Memory B cell (primary cell): ENCODE results near the gene SERHL2.
"Not testable (repeated sequence)": the region's sequence is repeated elsewhere in the genome, so short reads cannot be mapped to it uniquely, and the experiment has no call there.

ENCODE experiments used
- ATAC-seq: fragments of 150-1000 bp; cut with Tn5 transposase; 2 replicates; pipeline ENCODE4 v1.10.0; 2021; ENCODE audit warnings: low read depth, mild to moderate bottlenecking, moderate library complexity
- DNase-seq, 2 donors: peaks; one replicate each; pipeline ENCODE4 v3.0.0; 2022; ENCODE audit warnings: low spot score in 2 of 2
- H3K27ac Mint-ChIP-seq: one replicate; pipeline ENCODE4 v1.8.0; 2022; ENCODE audit warnings: mild to moderate bottlenecking, moderate library complexity, mixed read lengths
- H3K27me3 Mint-ChIP-seq: one replicate; pipeline ENCODE4 v1.8.0; 2022; ENCODE audit warnings: mixed read lengths
- H3K36me3 Mint-ChIP-seq: one replicate; pipeline ENCODE4 v1.8.0; 2022; ENCODE audit warnings: mild to moderate bottlenecking, mixed read lengths
- H3K4me1 Mint-ChIP-seq: one replicate; pipeline ENCODE4 v1.8.0; 2022; ENCODE audit warnings: mixed read lengths
- H3K4me3 Mint-ChIP-seq: one replicate; pipeline ENCODE4 v1.8.0; 2022; ENCODE audit warnings: mild to moderate bottlenecking, moderate library complexity, mixed read lengths
- H3K9me3 Mint-ChIP-seq: one replicate; pipeline ENCODE4 v1.8.0; 2022; ENCODE audit warnings: mixed read lengths

The SERHL2 gene

GRCh38 chr22:42553475-42554361 lies at the start of gene SERHL2:
SERHL2 (plus strand) TSS chr22:42553956; CDS start chr22:42554021, 65 bp downstream.
- no peaks in the 10 kb centered on the region for H3K36me3 Mint-ChIP-seq
- no peaks in the 10 kb centered on the region for H3K27me3 Mint-ChIP-seq
- peak within 1 kb of the TSS; percentile 86 for H3K4me3 Mint-ChIP-seq
- DNase-seq (peak; percentile 73), ATAC-seq (peak; percentile 86)
- H3K4me1 Mint-ChIP-seq, result peaks cover 27% of the 10 kb centered on the region
- no peaks in the 10 kb centered on the region for H3K9me3 Mint-ChIP-seq
- H3K27ac Mint-ChIP-seq, result peak within 1 kb of the TSS; percentile 24

GRCh38 chr22:42508327-42508974 lies 45.3 kb upstream of the SERHL2 start:
- H3K4me1 Mint-ChIP-seq, ATAC-seq, H3K36me3 Mint-ChIP-seq, H3K9me3 Mint-ChIP-seq, DNase-seq, H3K27ac Mint-ChIP-seq, H3K27me3 Mint-ChIP-seq, H3K4me3 Mint-ChIP-seq: not testable (repeated sequence)

- H3K27me3 Mint-ChIP-seq, ATAC-seq, DNase-seq, H3K36me3 Mint-ChIP-seq, H3K4me1 Mint-ChIP-seq, H3K4me3 Mint-ChIP-seq, H3K9me3 Mint-ChIP-seq: not testable (repeated sequence)
- peak overlapping the region; percentile 38 for H3K27ac Mint-ChIP-seq
Observed at GRCh38 chr22:42508975-42509364, 44.8 kb upstream of the SERHL2 start.

- Mint-ChIP-seq H3K4me3 (no peak overlapping the region), H3K27ac (peak overlapping the region; percentile 38), H3K27me3 (no peaks in the 10 kb centered on the region), H3K4me1 (no peaks in the 10 kb centered on the region), H3K9me3 (no peaks in the 10 kb centered on the region), H3K36me3 (peaks cover 2% of the 10 kb centered on the region)
- ATAC-seq, result peak; percentile 20
- no peak for DNase-seq
Observed at GRCh38 chr22:42509548-42509947, 44.2 kb upstream of the SERHL2 start.

GRCh38 chr22:42511401-42511891 lies 42.3 kb upstream of the SERHL2 start:
- DNase-seq, result no peak
- no peaks in the 10 kb centered on the region for H3K27me3 Mint-ChIP-seq
- H3K4me1 Mint-ChIP-seq, result no peaks in the 10 kb centered on the region
- H3K4me3 Mint-ChIP-seq, result no peak overlapping the region
- H3K9me3 Mint-ChIP-seq, result no peaks in the 10 kb centered on the region
- ATAC-seq, result no peak
- peaks cover 2% of the 10 kb centered on the region for H3K36me3 Mint-ChIP-seq
- no peak overlapping the region for H3K27ac Mint-ChIP-seq

- not testable (repeated sequence) for H3K27ac Mint-ChIP-seq, H3K36me3 Mint-ChIP-seq, H3K27me3 Mint-ChIP-seq, H3K4me1 Mint-ChIP-seq, H3K9me3 Mint-ChIP-seq, ATAC-seq, DNase-seq, H3K4me3 Mint-ChIP-seq
Observed at GRCh38 chr22:42512273-42512990, 41.3 kb upstream of the SERHL2 start.

- H3K27ac Mint-ChIP-seq, H3K4me1 Mint-ChIP-seq, H3K4me3 Mint-ChIP-seq, H3K36me3 Mint-ChIP-seq, DNase-seq, H3K9me3 Mint-ChIP-seq, H3K27me3 Mint-ChIP-seq, ATAC-seq: not testable (repeated sequence)
Observed at GRCh38 chr22:42514331-42514730, 39.4 kb upstream of the SERHL2 start.

- H3K36me3 Mint-ChIP-seq, H3K4me1 Mint-ChIP-seq, H3K27ac Mint-ChIP-seq, DNase-seq, H3K4me3 Mint-ChIP-seq, H3K9me3 Mint-ChIP-seq, ATAC-seq, H3K27me3 Mint-ChIP-seq: not testable (repeated sequence)
Observed at GRCh38 chr22:42515304-42515703, 38.5 kb upstream of the SERHL2 start.

GRCh38 chr22:42515896-42516295 lies 37.9 kb upstream of the SERHL2 start:
- ATAC-seq, result no peak
- peaks cover 4% of the 10 kb centered on the region for H3K36me3 Mint-ChIP-seq
- no peaks in the 10 kb centered on the region for H3K27me3 Mint-ChIP-seq
- H3K27ac Mint-ChIP-seq, result no peak overlapping the region
- H3K4me1 Mint-ChIP-seq, result peaks cover 9% of the 10 kb centered on the region
- no peak overlapping the region for H3K4me3 Mint-ChIP-seq
- H3K9me3 Mint-ChIP-seq, result no peaks in the 10 kb centered on the region
- DNase-seq, result no peak

- DNase-seq, H3K27ac Mint-ChIP-seq, H3K27me3 Mint-ChIP-seq, ATAC-seq, H3K9me3 Mint-ChIP-seq, H3K4me3 Mint-ChIP-seq, H3K4me1 Mint-ChIP-seq, H3K36me3 Mint-ChIP-seq: not testable (repeated sequence)
Observed at GRCh38 chr22:42517103-42517502, 36.7 kb upstream of the SERHL2 start.

- Mint-ChIP-seq H3K27ac (peak overlapping the region; percentile 97), H3K4me3 (peak overlapping the region; percentile 96)
- not testable (repeated sequence) for H3K27me3 Mint-ChIP-seq, H3K36me3 Mint-ChIP-seq, H3K9me3 Mint-ChIP-seq, H3K4me1 Mint-ChIP-seq, DNase-seq
- ATAC-seq, result peak; percentile 55
Observed at GRCh38 chr22:42518638-42519524, 34.9 kb upstream of the SERHL2 start.

GRCh38 chr22:42519525-42520401 lies 34.0 kb upstream of the SERHL2 start, which contains the start of gene RRP7A:
RRP7A (minus strand) TSS chr22:42519796; CDS start chr22:42519786, 10 bp downstream.
- Mint-ChIP-seq H3K4me3 (peak within 1 kb of the TSS; percentile 96), H3K27me3 (no peaks in the 10 kb centered on the region), H3K27ac (peak within 1 kb of the TSS; percentile 97), H3K36me3 (peaks cover 2% of the 10 kb centered on the region), H3K9me3 (no peaks in the 10 kb centered on the region), H3K4me1 (peaks cover 9% of the 10 kb centered on the region)
- peak; percentile 72 to 76 for DNase-seq
- peak; percentile 90 for ATAC-seq
